Effector CD4-positive, alpha-beta T cell (primary cell): ENCODE results near the gene GPR15LG.

ENCODE experiments used
- DNase-seq: peaks from one replicate; pipeline ENCODE4 v3.0.0-alpha.2; 2020

The GPR15LG gene

GRCh38 chr10:84217746-84218145, 44.1 kb downstream of the GPR15LG start:
- no peak for DNase-seq

DNA sequence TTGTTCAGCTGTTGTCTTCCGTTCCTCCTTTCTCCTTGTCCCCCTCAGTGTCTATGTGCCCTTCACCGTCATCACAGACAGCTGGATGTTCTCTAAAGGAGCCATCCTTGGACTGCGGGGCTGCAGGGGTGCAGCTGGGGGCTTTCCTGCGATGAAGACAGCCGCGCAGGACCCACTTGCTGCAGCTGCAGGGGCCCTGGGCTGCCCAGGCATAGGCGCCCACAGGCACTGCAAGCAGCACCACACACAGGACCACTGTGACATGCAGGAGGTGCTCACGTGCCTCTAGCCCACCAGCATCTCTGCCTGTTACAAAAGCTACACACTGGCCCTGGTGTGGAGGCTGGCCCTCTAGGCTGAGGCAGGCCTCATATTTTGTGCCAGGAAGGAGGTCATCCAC, 48.3 kb downstream of the GPR15LG start:
- DNase-seq: no peak

DNA sequence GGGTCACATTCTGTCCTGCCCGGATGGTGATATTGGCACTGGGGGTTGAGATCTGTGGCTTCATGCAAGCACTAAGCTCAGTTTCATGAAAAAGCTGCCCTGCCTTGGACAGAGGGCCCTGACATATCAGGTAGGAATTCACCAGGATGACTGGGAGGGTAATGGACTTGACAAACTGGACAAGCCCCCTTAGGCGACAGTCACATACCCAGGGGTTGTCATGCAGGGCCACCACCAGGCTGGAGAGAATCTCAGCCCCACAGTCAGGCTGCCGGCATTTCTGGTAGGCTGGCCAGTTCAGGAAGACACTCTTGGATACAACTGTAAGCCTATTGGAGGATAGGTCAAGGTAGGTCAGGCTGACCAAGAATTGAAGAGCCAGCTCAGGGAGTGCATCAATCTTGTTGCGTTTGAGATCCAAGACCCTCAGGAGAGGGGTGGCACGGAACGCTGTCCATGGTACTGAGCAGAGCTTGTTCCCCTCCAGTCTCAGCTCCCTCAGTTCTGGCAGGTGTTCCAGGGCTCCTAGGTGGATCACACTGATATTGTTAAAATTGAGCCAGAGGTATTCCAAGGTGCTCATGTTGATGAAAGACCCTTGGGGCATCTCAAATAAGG, 50.9 kb downstream of the GPR15LG start:
- no peak for DNase-seq

DNA sequence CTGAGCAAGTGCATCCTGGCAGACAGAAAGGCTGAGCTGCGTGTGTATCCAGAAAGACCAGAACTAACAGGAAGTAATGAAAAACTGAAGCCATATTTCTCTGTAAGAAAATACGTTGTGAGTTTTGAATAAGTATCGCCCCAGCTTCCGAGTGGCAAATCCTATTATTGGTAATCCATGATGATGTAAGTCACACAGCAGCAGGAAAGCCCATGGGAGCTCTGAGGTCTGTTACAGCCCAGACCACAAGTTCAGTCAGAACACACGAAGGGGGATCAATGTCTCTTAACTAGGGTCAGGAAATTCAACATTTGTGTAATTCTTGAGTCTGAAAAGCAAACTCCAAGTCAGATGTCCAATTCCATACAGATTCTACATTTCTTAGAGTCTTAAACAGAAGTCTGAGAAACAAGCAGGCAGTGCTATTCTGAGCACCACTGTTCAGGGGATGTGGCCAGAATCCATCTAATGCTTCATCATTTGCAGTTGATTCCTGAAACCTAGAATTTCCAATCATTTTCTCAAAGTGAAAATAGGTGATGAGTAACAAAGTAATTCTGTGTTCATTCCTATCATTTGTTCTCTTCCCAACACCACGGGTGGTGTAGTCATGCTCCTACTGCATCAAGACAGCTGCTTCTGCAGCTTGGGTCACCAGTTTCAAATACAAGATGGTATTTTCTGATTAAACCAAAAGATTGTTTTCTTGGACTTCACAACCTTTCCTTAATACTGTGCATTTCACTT, 52.0 kb downstream of the GPR15LG start, which contains the start of gene LRIT2:
LRIT2 (minus strand) TSS at position 118 of the 747 bp plus-strand sequence; CDS start at position 94, 24 bp downstream.
- no peak for DNase-seq

DNA sequence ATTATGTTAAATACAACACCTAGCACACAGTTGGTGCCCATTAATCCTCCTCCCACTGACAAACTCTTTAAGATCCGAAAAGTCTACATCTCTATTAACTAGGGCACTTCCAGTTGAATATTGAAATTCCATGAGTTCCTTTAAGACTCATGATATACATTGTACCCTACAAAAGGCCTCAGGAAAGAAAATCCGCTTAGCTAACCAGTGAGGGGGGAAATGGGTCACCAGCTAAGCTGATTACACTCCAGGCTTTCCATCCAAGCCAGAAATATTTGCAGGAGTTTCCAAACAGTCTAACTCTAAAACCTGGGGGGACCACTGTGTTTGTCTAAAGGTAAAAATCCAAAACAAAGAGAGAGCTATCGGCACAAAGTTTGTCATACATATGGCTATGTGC, 53.0 kb downstream of the GPR15LG start:
- DNase-seq: no peak

DNA sequence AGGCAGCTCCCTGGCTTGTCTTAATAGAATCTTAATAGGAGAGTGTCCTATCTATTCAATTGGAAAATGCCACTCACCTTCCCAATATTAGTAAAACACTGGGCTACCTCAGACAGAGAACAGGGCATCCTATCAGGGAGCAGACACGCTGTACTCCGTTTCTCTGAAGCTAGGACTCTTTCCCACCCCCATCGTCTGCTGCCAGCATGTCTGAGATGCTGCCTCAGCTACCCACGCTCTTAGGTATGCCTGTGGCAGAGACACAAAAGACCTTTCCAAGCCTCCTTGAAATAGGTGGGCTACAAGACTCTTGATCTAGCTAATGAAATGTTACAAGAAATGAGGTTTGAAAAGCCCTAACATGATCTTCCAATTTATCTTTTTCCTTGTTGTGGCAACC, 54.2 kb downstream of the GPR15LG start:
- DNase-seq: no peak

DNA sequence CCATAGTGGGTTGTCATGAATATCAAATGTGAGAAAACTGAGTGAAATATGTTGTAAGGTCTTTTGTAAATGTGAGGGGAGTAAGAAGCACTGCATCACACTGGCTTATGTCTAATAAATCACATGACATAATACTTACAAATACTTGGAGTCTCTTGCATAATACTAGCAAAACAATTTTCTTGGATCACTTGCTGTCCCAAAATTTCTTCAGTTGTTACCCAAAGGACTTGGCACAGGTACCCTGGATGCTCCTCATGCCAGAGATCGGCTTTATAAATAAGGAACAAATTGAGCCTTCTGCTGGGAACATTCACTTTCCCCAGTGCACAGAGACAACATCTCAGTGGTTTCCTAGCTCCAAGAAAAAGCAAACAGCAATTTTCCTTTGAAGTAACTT, 56.8 kb downstream of the GPR15LG start:
- no peak for DNase-seq

DNA sequence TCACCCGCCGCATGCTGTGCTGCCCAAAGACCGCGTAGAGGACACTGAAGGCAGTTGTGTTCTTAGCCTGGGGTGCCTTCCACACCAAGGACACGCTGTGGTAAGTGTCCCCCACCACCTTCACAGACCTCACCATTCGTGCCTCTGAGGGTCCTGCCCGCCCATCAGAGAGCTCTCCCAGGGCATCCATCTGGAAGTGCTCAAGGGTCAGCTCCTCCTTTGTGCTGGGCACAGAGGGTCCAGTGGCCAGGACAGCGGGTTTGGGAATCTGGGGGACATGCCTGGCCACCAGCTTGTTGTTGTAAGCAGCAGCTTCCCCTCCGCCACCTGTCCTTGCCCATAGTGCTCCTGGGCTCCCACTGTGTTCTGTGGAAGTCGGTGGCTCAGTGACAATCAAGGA, 58.8 kb downstream of the GPR15LG start:
- DNase-seq: no peak

GRCh38 chr10:84233940-84234339, 60.3 kb downstream of the GPR15LG start:
- no peak for DNase-seq

- no peak for DNase-seq
Measured at GRCh38 chr10:84234479-84234878, 60.9 kb downstream of the GPR15LG start.
